Spleen (tissue), 11 donors: Measurements from ENCODE around the gene MYH14. TPM values are rescaled to one million over a fixed set of nuclear protein-coding genes. Genes with fewer than 3 reads are reported as not detected.
"Not testable (repeated sequence)": the region's sequence is repeated elsewhere in the genome, so short reads cannot be mapped to it uniquely, and the experiment has no call there.

Experiments used
- DNase-seq: peaks from one replicate; pipeline ENCODE4 v3.0.0-alpha.2; 2020
- H3K27ac ChIP-seq, 8 donors: fragments of 200-600 bp; sonication (generic) in 7 of 8; 1 replicate in 4 of 8; 2 replicates in 4 of 8; pipeline versions ENCODE4 v1.5.0 to v1.8.0; 2016 to 2021; ENCODE audit warnings: inconsistent platforms in 4 of 8, mild to moderate bottlenecking in 4 of 8, moderate library complexity in 1 of 8
- H3K27me3 ChIP-seq, 7 donors: fragments of 200-600 bp; sonication (generic) in 6 of 7; replicated peaks in 1 of 7; 1 replicate in 4 of 7; 2 replicates in 3 of 7; pipeline versions ENCODE4 v1.5.0 to v1.8.0; 2016 to 2021; ENCODE audit warnings: inconsistent platforms in 3 of 7, mild to moderate bottlenecking in 1 of 7
- H3K36me3 ChIP-seq, 6 donors: fragments of 200-600 bp; sonication (generic) in 5 of 6; 1 replicate in 4 of 6; 2 replicates in 2 of 6; pipeline versions ENCODE4 v1.5.0 to v1.8.0; 2016 to 2021; ENCODE audit warnings: inconsistent platforms in 2 of 6
- H3K4me1 ChIP-seq, 6 donors: fragments of 200-600 bp; sonication (generic) in 5 of 6; 1 replicate in 3 of 6; 2 replicates in 3 of 6; pipeline versions ENCODE4 v1.5.0 to v1.8.0; 2016 to 2021; ENCODE audit warnings: inconsistent platforms in 3 of 6
- H3K4me3 ChIP-seq, 8 donors: fragments of 200-600 bp; sonication (generic) in 7 of 8; 1 replicate in 4 of 8; 2 replicates in 4 of 8; pipeline versions ENCODE4 v1.5.0 to v1.8.0; 2016 to 2021; ENCODE audit warnings: inconsistent platforms in 4 of 8, mild to moderate bottlenecking in 4 of 8, moderate library complexity in 2 of 8
- H3K9me3 ChIP-seq, 8 donors: fragments of 200-600 bp; sonication (generic) in 7 of 8; 1 replicate in 4 of 8; 2 replicates in 4 of 8; pipeline versions ENCODE4 v1.5.0 to v1.8.0; 2016 to 2021; ENCODE audit warnings: inconsistent platforms in 4 of 8
- CTCF ChIP-seq, 11 experiments: fragments of 200-600 bp in 7 of 11; fragments of 450-650 bp in 4 of 11; sonication (generic) in 4 of 11; IDR thresholded peaks in 8 of 11; conservative IDR thresholded peaks in 3 of 11; 1 replicate in 7 of 11; 2 replicates in 4 of 11; pipeline versions ENCODE4 v1.4.0 to v1.8.0; 2016 to 2021; ENCODE audit warnings: antibody characterized with exemption in 11 of 11, inconsistent platforms in 4 of 11, mild to moderate bottlenecking in 1 of 11
- POLR2A ChIP-seq, 3 donors: fragments of 450-650 bp; IDR thresholded peaks; one replicate each; pipeline ENCODE4 v1.5.1; 2017; ENCODE audit warnings: antibody characterized with exemption in 3 of 3, mild to moderate bottlenecking in 1 of 3
- POLR2AphosphoS5 ChIP-seq, 3 donors: sonication (generic); formaldehyde crosslinking; IDR thresholded peaks; one replicate each; pipeline ENCODE4 v1.5.1; 2017; ENCODE audit warnings: antibody characterized with exemption in 3 of 3
- WGBS, 5 donors: extraction: QIAGEN DNeasy Blood & Tissue Kit in 3 of 5; methylation state at CpG; one replicate each; pipeline versions ENCODE4 v1.1.5 to v1.1.7; 2013 to 2018; 5-methylcytosine and 5-hydroxymethylcytosine counted together
- intact Hi-C: fragments of 100-400 bp; cut with DNase I; formaldehyde crosslinking; loops from one replicate; pipeline ENCODE4 v1.15.0; 2023; ENCODE audit warnings: low total_unique reads
- polyA plus RNA-seq, 3 donors: library from polyadenylated mRNA; stranded (reverse); fragments of 200-250 nt; gene quantifications; one replicate each; pipeline ENCODE4 v1.2.1, GENCODE V29; 2013
- total RNA-seq, 7 donors: library from RNA; depleted of rRNA in 3 of 7; stranded (reverse); fragments of >200 nt in 3 of 7; fragmentation: NEBNext Ultra II Directional in 4 of 7; extraction: Animal tissue kit (Norgen Biotek cat#: 25700) in 4 of 7; gene quantifications; one replicate each; pipeline versions ENCODE4 v1.1.0 to v1.2.1, GENCODE V29; 2016 to 2021
- donor health status: healthy with polysubstance abuse.
- donor health status: DM: no; HTN: no; CAD: no; lungs with moderate emphysema.
- donor health status: DM: no; HTN: no; CAD: no.
- donor health status: Bipolar disorder and iron deficiency.
- donor health status: healthy.
- donor health status: DM: no; HTN: no; CAD: no.
- donor health status: DM: yes; HTN: yes; CAD: no.

Gene MYH14
- total and polyA plus RNA-seq, 10 donors = 0.04 to 1.5 (median 0.28) TPM; not detected in 1

- intact Hi-C loops = no loop called here
- WGBS, 5 donors = 58 to 86% (median 73%) methylated on average over 4 of the region's 4 CpGs
- no peak for DNase-seq
- TF ChIP-seq CTCF (IDR thresholded peaks at IDR 0.05 in 8 of 11, conservative IDR thresholded peaks at IDR 0.05 in 3 of 11) (no peak), POLR2AphosphoS5 (IDR thresholded peaks at IDR 0.05) (no peak), POLR2A (IDR thresholded peaks at IDR 0.05) (no peak)
- H3K4me1 ChIP-seq = peaks cover 3 to 47% (median 20%) of the 10 kb centered on the region in 6 donors
- no peak overlapping the region for H3K4me3 ChIP-seq
- no peaks in the 10 kb centered on the region for H3K9me3 ChIP-seq
- no peaks in the 10 kb centered on the region for H3K36me3 ChIP-seq
- no peak overlapping the region for H3K27ac ChIP-seq
- H3K27me3 ChIP-seq = no peaks in the 10 kb centered on the region
These were observed 148.8 kb downstream of the MYH14 start for GRCh38 chr19:50352242-50352641.

- intact Hi-C loops, H3K27me3 ChIP-seq, DNase-seq, H3K9me3 ChIP-seq, H3K4me3 ChIP-seq, H3K36me3 ChIP-seq, H3K27ac ChIP-seq: not testable (repeated sequence)
- H3K4me1 ChIP-seq = peaks cover 0 to 47% (median 21%) of the 10 kb centered on the region in 6 donors
- 83 to 93% (median 90%) methylated on average over 7 of the region's 7 CpGs for WGBS, 5 donors
These were observed 150.1 kb downstream of the MYH14 start for GRCh38 chr19:50353487-50353880.

GRCh38 chr19:50356691-50357177, 153.3 kb downstream of the MYH14 start:
- peak overlapping the region in 7 of 8 donors; percentile 90 to 97 (median 94) for H3K27ac ChIP-seq
- intact Hi-C loops = loop anchor here (5.0 kb wide), 1 partner anchor 426 kb away; no protein-coding TSS in a partner anchor
- peak overlapping the region in 5 of 8 donors; percentile 43 to 72 (median 48) for H3K4me3 ChIP-seq
- H3K4me1 ChIP-seq = peaks cover 0 to 38% (median 12%) of the 10 kb centered on the region in 6 donors
- TF ChIP-seq POLR2AphosphoS5 (IDR thresholded peaks at IDR 0.05) (no peak), CTCF (IDR thresholded peaks at IDR 0.05 in 8 of 11, conservative IDR thresholded peaks at IDR 0.05 in 3 of 11) (no peak), POLR2A (IDR thresholded peaks at IDR 0.05) (no peak)
- no peaks in the 10 kb centered on the region for H3K9me3 ChIP-seq
- WGBS, 5 donors = 32 to 35% (median 33%) methylated on average over 13 of the region's 13 CpGs
- no peaks in the 10 kb centered on the region for H3K36me3 ChIP-seq
- DNase-seq = no peak
- H3K27me3 ChIP-seq = no peaks in the 10 kb centered on the region

DNA sequence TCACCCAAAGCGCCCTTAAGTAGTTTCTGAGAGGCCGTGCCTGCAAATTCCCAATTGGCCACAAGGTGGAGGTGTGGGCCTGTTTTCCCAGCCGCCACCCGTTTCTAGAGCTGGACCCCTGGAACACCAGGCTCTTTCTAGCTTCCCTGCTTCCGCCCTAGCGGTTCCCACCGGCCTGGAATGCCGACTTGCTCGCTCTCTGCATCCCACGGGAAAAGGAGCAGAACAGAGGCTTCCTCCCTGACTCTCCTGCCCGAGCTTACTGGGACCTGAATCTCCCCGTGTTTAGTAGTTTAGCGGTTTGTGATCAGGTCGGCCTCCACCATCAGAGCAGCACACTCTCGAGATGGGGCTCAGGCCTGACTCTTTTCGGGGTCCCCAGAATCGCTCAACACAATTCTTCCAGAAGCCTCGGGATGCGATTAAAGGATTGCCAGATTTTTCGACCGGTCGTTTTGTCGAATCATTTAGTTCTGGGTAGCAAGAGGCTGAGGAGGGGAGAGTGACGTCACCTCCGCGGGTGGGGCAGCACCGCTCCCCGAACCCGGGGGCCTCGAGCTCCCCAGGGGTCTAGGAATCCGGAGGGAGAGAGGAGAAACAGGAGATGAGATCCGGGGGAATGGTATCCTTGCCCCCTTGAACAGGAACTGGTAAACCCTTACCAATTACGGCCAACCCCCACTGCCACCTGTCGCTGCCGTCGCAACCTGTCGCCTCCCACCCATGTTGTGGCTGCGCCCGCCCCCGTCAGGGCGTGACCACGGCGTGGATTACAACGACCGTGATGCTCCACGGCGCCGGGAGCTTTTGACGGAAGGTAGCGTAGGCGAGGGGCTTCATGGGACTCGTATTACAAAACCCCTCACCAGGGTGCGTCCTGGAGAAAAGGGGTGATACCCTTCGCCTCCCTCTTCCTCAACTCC, 154.0 kb downstream of the MYH14 start:
- peaks cover 0 to 41% (median 12%) of the 10 kb centered on the region in 6 donors for H3K4me1 ChIP-seq
- TF ChIP-seq POLR2A (IDR thresholded peaks at IDR 0.05) = peak in 2 of 3 donors; percentile 4 to 25
- TF ChIP-seq CTCF (IDR thresholded peaks at IDR 0.05 in 8 of 11, conservative IDR thresholded peaks at IDR 0.05 in 3 of 11) = peak; percentile 86 to 95 (median 93)
- TF ChIP-seq POLR2AphosphoS5 (IDR thresholded peaks at IDR 0.05) = peak; percentile 87 to 90 (median 87)
- no peaks in the 10 kb centered on the region for H3K9me3 ChIP-seq
- no peaks in the 10 kb centered on the region for H3K27me3 ChIP-seq
- intact Hi-C loops = loop anchor here (5.0 kb wide), 1 partner anchor 425 kb away; no protein-coding TSS in a partner anchor
- H3K36me3 ChIP-seq = no peaks in the 10 kb centered on the region
- peak overlapping the region; percentile 42 to 72 (median 48) for H3K4me3 ChIP-seq
- 8 to 15% (median 9%) methylated on average over 53 to 54 of the region's 54 CpGs for WGBS, 5 donors
- H3K27ac ChIP-seq = peak overlapping the region; percentile 86 to 97 (median 94)
- peak; percentile 96 for DNase-seq
